Activated CD8-positive, alpha-beta memory T cell treated with anti-CD3 and anti-CD28 coated beads for 4 hours (primary cell): ENCODE results near the gene POLR2J.
"Not testable (repeated sequence)": the region's sequence is repeated elsewhere in the genome, so short reads cannot be mapped to it uniquely, and the experiment has no call there.

Experiments
- DNase-seq, 2 donors: peaks; one replicate each; pipeline ENCODE4 v3.0.0-alpha.2; 2020; ENCODE audit warnings: low read depth in 2 of 2

POLR2J gene

GRCh38 chr7:102466097-102466496 is 12.6 kb downstream of the POLR2J start:
- no peak for DNase-seq

GRCh38 chr7:102464577-102465280 is 14.0 kb downstream of the POLR2J start, which contains the start of the genes ALKBH4 and LRWD1:
Gene ALKBH4 (minus strand): TSS chr7:102464863. CDS start chr7:102464836, 27 bp downstream.
Gene LRWD1 (plus strand): TSS chr7:102464984. CDS start chr7:102465081, 97 bp downstream.
- peak; percentile 87 to 90 for DNase-seq

DNA sequence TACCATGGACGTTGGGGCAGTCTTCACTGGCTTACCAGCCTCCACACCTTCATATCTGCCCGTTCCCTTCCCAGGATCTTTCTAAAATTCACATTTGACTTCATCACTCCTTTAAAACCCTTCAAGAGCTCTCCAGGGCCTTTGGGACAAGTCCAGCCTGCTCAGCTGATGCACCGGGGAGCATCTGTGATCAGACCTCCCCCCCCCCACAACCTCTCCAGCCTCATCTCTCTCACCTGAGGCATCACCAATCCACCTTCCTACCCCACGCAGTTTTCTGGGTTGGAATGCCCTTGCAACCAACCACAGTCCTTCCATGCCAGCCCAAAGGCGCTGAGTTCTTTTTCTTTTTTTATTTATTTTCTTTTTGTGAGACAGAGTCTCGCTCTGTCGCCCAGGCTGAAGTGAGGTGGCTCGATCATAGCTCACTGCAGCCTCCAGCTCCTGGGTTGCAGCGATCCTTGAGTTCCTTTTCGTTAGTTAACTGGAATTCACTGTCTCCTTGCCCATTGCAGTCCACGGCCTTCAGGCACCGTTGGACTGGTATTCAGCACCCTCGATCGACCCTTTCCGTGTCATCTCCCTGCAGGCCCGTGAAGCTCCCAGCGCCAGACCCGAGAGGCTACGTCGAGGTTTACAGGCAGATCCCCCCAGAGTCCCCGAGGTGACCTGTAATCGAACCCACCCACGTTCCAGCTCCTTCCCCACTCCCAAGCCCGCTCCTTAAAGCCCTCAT is 14.7 kb downstream of the POLR2J start:
- DNase-seq, result no peak

GRCh38 chr7:102460467-102460866 is 18.3 kb downstream of the POLR2J start:
- no peak for DNase-seq

- DNase-seq, result no peak
These were observed 19.4 kb downstream of the POLR2J start for GRCh38 chr7:102459221-102459844.

DNA sequence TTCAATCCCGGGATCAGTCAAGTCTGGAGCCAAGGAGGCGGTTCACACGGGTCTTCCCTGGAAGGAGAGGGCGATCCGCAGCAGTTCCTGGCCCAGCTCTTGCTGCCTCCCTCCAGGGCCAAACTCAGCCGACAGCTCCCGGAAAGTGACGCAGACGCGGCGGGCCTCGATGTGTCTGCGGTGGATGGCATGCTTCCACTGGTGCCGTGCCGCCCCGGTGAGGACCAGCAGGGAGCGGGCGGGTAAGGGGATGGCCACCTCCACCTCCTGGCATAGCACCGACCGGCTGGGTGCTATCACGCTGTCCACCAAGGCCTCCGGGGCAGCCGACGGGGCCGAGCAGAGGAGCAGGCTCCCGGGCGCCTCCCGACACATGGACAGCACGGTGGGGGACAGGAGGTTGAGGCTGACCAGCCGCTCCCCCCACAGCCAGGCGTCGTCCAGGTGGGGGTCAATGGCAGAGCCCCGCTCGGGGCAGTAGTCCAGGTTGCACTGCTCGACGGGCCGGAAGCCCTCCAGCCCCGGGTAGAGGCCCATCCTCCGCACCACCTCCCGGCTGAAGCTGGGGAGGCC is 21.3 kb downstream of the POLR2J start:
- DNase-seq, result no peak

DNA sequence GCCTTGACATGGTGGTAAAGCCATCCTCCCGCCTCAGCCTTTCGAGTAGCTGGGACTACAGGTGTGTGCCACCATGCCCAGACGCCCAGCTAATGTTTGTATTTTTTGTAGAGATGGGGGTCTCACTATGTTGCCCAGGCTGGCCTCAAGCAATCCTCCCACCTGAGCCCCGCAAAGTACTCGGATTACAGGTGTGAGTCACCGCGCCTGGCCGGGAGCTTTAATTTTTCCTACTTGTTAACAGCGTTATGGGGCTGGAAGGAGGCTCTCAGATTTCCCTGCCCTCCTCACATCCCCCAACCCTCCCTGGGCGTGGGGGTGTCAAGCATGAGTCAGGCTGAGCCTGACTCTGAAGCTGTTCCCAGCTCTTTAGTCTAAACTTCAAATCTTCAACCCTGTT is 22.4 kb downstream of the POLR2J start:
- DNase-seq, result no peak

GRCh38 chr7:102455596-102455995 is 23.1 kb downstream of the POLR2J start:
- DNase-seq, result no peak

- not testable (repeated sequence) for DNase-seq
These were observed 23.8 kb downstream of the POLR2J start for GRCh38 chr7:102454932-102455331.

- no peak for DNase-seq
These were observed 24.3 kb downstream of the POLR2J start for GRCh38 chr7:102454468-102454867.

DNA sequence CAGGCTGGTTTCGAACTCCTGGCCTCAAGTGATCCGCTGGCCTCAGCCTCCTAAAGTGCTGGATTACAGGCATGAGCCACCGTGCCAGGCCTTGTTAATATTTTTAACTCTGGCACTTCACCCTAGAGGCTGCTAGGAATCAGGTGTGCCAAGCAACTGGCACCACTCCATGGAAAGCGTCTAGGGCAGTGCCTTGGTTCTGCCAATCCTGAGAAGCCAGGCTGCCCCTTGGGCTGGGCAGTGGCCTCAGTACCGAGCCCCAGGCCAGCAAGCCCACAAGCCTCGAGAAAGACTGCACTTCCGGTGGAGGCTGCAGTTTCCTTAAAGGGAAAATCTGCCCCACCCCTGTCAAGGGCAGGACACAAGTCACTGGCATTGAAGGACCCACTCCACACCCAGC is 25.4 kb downstream of the POLR2J start:
- no peak for DNase-seq

GRCh38 chr7:102452451-102452850 is 26.3 kb downstream of the POLR2J start:
- DNase-seq, result no peak

GRCh38 chr7:102451371-102452054 is 27.2 kb downstream of the POLR2J start:
- no peak for DNase-seq

DNA sequence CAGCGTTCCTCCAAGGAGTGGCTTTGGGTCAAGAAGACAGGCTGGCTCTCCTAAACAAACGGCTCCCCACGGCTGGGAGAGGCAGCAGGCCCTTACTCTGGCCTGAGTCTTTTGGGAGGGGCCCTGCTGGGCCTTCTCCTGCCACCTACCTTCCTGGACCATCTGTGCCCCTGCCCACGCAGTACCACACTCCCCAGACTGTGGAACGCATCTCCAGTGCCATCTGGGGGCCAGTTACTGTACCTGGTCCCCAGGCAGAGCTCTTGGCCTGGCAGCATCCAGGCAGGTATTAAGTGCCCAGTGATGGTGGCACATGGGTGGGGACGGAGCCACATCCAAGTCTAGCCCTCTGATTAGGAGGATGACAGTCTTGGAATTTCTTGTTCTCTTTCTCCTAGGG is 28.5 kb downstream of the POLR2J start:
- peak in 1 of 2 donors; percentile 36 for DNase-seq

DNA sequence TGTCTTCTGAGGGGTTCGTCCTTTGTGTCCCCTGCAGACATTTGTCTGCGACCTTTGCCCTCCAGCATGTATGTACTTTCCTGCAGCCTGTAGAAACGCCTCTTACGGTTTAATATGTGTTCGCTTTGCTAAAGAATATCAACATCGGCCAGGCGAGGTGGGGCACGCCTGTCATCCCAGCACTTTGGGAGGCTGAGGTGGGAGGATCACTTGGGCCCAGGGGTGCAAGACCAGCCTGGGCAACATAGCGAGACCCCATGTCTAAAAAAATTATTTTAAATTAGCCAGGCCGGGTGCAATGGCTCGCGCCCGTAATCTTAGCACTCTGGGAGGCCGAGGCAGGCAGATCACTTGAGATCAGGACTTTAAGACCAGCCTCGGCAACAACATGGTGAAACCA is 29.6 kb downstream of the POLR2J start:
- DNase-seq, result no peak

DNA sequence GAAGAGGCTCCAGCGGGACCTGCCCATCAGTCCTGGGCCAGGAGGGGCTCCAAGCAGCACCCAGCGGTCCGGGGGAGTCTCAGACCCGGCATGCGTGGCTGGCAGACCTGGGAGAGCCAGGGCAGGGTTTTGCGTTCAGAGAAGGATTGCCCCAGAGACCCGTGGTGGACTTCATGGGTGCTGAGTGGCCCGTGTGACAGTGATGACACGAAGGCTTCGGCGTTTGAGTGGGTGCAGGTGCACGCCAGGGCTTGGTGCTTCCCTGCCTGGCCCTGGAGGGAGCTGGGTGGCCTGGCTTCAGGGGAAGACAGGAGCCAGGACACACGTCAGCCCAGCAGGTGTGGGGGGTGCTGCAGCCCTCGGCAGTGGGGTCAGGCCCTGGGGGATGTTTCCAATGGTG is 31.4 kb downstream of the POLR2J start:
- no peak for DNase-seq

DNA sequence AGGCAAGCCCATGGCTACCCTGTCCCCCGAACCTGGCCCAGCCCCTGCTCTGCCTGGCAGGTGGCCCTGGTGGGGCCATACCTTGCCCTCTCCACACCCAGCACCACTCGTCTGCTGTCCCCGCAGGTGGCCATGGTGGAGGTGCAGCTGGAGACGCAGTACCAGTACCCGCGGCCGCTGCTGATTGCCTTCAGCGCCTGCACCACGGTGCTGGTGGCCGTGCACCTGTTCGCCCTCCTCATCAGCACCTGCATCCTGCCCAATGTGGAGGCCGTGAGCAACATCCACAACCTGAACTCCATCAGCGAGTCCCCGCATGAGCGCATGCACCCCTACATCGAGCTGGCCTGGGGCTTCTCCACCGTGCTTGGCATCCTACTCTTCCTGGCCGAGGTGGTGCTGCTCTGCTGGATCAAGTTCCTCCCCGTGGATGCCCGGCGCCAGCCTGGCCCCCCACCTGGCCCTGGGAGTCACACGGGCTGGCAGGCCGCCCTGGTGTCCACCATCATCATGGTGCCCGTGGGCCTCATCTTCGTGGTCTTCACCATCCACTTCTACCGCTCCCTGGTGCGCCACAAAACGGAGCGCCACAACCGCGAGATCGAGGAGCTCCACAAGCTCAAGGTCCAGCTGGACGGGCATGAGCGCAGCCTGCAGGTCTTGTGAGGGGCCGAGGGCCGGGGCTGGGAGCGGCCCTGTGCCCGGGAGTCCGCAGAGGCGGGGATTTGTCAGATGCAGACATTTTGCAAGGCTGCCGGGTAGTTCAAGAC is 32.1 kb downstream of the POLR2J start:
- DNase-seq, result no peak

DNA sequence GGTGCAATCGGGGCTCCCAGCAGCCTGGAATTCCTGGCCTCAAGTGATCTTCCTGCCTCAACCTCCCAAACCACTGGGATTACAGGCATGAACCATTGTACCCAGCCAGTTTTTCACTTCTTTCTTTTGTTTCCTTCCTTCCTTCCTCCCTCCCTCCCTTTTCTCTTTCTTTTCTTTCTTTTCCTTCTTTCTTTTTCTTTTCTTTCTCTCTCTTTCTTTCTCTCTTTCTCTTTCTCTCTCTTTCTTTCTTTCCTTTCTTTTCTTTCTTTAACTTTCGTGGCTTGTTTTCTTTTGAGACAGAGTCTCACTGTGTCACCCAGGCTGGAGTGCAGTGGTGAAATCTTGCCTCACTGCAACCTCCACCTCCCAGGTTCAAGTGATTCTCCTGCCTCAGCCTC is 33.0 kb downstream of the POLR2J start:
- no peak for DNase-seq

DNA sequence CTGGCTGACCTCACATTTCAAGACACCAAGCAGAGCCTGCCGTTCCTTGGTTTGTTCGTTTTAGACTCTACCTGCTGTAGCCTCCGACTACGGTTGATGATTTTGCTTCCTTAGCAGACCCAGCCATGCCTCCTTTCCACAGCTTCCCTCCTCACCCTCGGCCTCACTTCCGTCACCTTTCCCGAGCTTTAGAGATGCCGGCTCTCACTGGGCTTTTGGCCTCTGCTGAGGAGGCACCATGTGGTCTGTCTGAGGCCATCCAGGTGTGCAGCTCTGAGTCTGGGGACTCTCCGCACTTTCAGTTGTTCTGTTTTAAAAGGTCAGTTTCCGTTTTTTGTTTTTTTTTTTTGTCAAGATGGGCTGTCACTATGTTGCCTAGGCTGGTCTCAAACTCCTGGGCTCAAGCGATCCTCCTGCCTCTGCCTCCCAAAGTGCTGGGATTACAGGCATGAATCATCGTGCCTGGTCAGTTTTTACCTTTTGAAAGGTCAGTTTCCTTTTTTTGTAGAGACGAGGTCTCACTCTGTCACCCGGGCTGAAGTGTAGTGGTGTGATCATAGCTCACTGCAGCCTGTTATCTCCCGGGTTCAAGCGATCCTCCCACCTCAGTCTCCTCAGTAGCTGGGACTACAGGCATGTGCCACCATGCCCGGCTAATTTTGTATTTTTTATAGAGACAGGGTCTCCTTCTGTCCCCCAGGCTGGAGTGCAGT is 33.6 kb downstream of the POLR2J start:
- no peak for DNase-seq
